ENCODE measurements around the gene PTRH1.
A peak's percentile ranks its signal among the peaks of the same experiment; 100 is the strongest.

The PTRH1 gene

GRCh38 chr9:127720031-127720864 lies 4.8 kb upstream of the PTRH1 start:
- no peak overlapping the region for H3K4me3 ChIP-seq (ENCODE audit: low read length)
- no peak for TF ChIP-seq ZNF274 (IDR thresholded peaks at IDR 0.05; ENCODE audit: low read depth, low read length)

- TF ChIP-seq ZNF274 (IDR thresholded peaks at IDR 0.05; ENCODE audit: low read depth, low read length): no peak
- no peak overlapping the region for H3K4me3 ChIP-seq (ENCODE audit: low read length)
Observed at GRCh38 chr9:127717766-127718165, 2.3 kb upstream of the PTRH1 start.

- no peak overlapping the region for H3K4me3 ChIP-seq (ENCODE audit: low read length)
- no peak for TF ChIP-seq ZNF274 (IDR thresholded peaks at IDR 0.05; ENCODE audit: low read depth, low read length)
Observed at GRCh38 chr9:127716412-127716811, 949 bp upstream of the PTRH1 start.

- TF ChIP-seq ZNF274 (IDR thresholded peaks at IDR 0.05; ENCODE audit: low read depth, low read length): no peak
- H3K4me3 ChIP-seq (ENCODE audit: low read length): peak overlapping the region; percentile 74
Observed at GRCh38 chr9:127714951-127715469, 453 bp downstream of the PTRH1 start.

GRCh38 chr9:127714020-127714750 lies 1.3 kb downstream of the PTRH1 start:
- no peak for TF ChIP-seq ZNF274 (IDR thresholded peaks at IDR 0.05; ENCODE audit: low read depth, low read length)
- H3K4me3 ChIP-seq (ENCODE audit: low read length): peak overlapping the region; percentile 7; the same call in 1 of the 2 replicates

GRCh38 chr9:127712867-127713266 lies 2.6 kb downstream of the PTRH1 start:
- no peak for TF ChIP-seq ZNF274 (IDR thresholded peaks at IDR 0.05; ENCODE audit: low read depth, low read length)
- H3K4me3 ChIP-seq (ENCODE audit: low read length): no peak overlapping the region

- no peak overlapping the region for H3K4me3 ChIP-seq (ENCODE audit: low read length)
- TF ChIP-seq ZNF274 (IDR thresholded peaks at IDR 0.05; ENCODE audit: low read depth, low read length): no peak
Observed at GRCh38 chr9:127712371-127712770, 3.1 kb downstream of the PTRH1 start.

- TF ChIP-seq ZNF274 (IDR thresholded peaks at IDR 0.05; ENCODE audit: low read depth, low read length): no peak
- no peak overlapping the region for H3K4me3 ChIP-seq (ENCODE audit: low read length)
Observed at GRCh38 chr9:127711831-127712274, 3.6 kb downstream of the PTRH1 start.

- no peak for TF ChIP-seq ZNF274 (IDR thresholded peaks at IDR 0.05; ENCODE audit: low read depth, low read length)
- H3K4me3 ChIP-seq (ENCODE audit: low read length): no peak overlapping the region
Observed at GRCh38 chr9:127711226-127711701, 4.2 kb downstream of the PTRH1 start.

GRCh38 chr9:127710204-127710783 lies 5.2 kb downstream of the PTRH1 start:
- no peak overlapping the region for H3K4me3 ChIP-seq (ENCODE audit: low read length)
- TF ChIP-seq ZNF274 (IDR thresholded peaks at IDR 0.05; ENCODE audit: low read depth, low read length): no peak

GRCh38 chr9:127708952-127709587 lies 6.4 kb downstream of the PTRH1 start:
- no peak for TF ChIP-seq ZNF274 (IDR thresholded peaks at IDR 0.05; ENCODE audit: low read depth, low read length)

GRCh38 chr9:127707766-127708165 lies 7.7 kb downstream of the PTRH1 start:
- H3K4me3 ChIP-seq (ENCODE audit: low read length): no peak overlapping the region
- TF ChIP-seq ZNF274 (IDR thresholded peaks at IDR 0.05; ENCODE audit: low read depth, low read length): no peak

More at GRCh38 chr9:127708952-127709587, 6.4 kb downstream of the PTRH1 start:
- no peak overlapping the region for H3K4me3 ChIP-seq (ENCODE audit: low read length)

- no peak within 1 kb of the TSS for H3K4me3 ChIP-seq (ENCODE audit: low read length)
- no peak for TF ChIP-seq ZNF274 (IDR thresholded peaks at IDR 0.05; ENCODE audit: low read depth, low read length)
Observed at GRCh38 chr9:127706836-127707241, 8.6 kb downstream of the PTRH1 start, which contains the start of gene CFAP157. TSS of gene CFAP157 (plus strand) at chr9:127706988. CDS start at chr9:127707032, 44 bp downstream.

Measured in GM08714 (cell line).